GM23338 (cell line): ENCODE measurements around the gene ABCC1. TPM values are rescaled to one million over a fixed set of nuclear protein-coding genes. Genes with fewer than 3 reads are reported as not detected.

ENCODE experiments used
- ATAC-seq: fragments of 200-7000 bp; cut with Tn5 transposase; 3 replicates; pipeline ENCODE4 v1.9.1; 2020
- DNase-seq: peaks from one replicate; pipeline ENCODE4 v3.0.0-alpha.2; 2015; ENCODE audit warnings: low spot score
- H2AFZ ChIP-seq: fragments of 200-600 bp; sonication (generic); 2 replicates; pipeline ENCODE4 v1.8.0; 2016; ENCODE audit warnings: antibody characterized with exemption, mild to moderate bottlenecking, moderate library complexity
- H3F3A ChIP-seq: fragments of 200-600 bp; sonication (generic); replicated peaks from 2 replicates; pipeline ENCODE4 v1.8.0; 2017; ENCODE audit warnings: antibody characterized with exemption, mixed run types, low read depth
- H3K27ac ChIP-seq: fragments of 200-600 bp; sonication (generic); 2 replicates; pipeline ENCODE4 v1.6.1; 2016; ENCODE audit warnings: low read depth
- H3K27me3 ChIP-seq: fragments of 200-600 bp; sonication (generic); 2 replicates; pipeline ENCODE4 v1.8.0; 2016; ENCODE audit warnings: mild to moderate bottlenecking, mixed run types, moderate library complexity; ENCODE audit not compliant: insufficient read depth
- H3K36me3 ChIP-seq: fragments of 200-600 bp; sonication (generic); 2 replicates; pipeline ENCODE4 v1.8.0; 2016; ENCODE audit warnings: mild to moderate bottlenecking; ENCODE audit not compliant: insufficient read depth
- H3K4me1 ChIP-seq: fragments of 200-600 bp; sonication (generic); 2 replicates; pipeline ENCODE4 v1.8.0; 2016; ENCODE audit warnings: mild to moderate bottlenecking, moderate library complexity; ENCODE audit not compliant: insufficient read depth
- H3K4me2 ChIP-seq: fragments of 200-600 bp; sonication (generic); 2 replicates; pipeline ENCODE4 v1.7.1; 2017; ENCODE audit warnings: mixed run types
- H3K4me3 ChIP-seq: fragments of 200-600 bp; sonication (generic); 2 replicates; pipeline ENCODE4 v1.6.1; 2016; ENCODE audit warnings: mixed run types
- H3K79me2 ChIP-seq: fragments of 200-600 bp; sonication (generic); replicated peaks from 2 replicates; pipeline ENCODE4 v1.8.0; 2017; ENCODE audit warnings: mild to moderate bottlenecking; ENCODE audit not compliant: insufficient read depth
- H3K9me2 ChIP-seq: fragments of 200-600 bp; sonication (generic); 2 replicates; pipeline ENCODE4 v1.8.0; 2017; ENCODE audit not compliant: insufficient read depth
- H4K20me1 ChIP-seq: fragments of 200-600 bp; sonication (generic); replicated peaks from 2 replicates; pipeline ENCODE4 v1.8.0; 2017; ENCODE audit warnings: mild to moderate bottlenecking; ENCODE audit not compliant: insufficient read depth
- H3K27ac Mint-ChIP-seq: 2 replicates; pipeline ENCODE4 v1.8.0; 2020; ENCODE audit warnings: inconsistent platforms, mild to moderate bottlenecking, moderate library complexity, mixed read lengths
- H3K27me3 Mint-ChIP-seq: 3 replicates; pipeline ENCODE4 v1.8.0; 2022; ENCODE audit warnings: low read depth, mild to moderate bottlenecking, moderate library complexity, mixed read lengths, inconsistent platforms; ENCODE audit not compliant: insufficient read depth, poor library complexity
- H3K36me3 Mint-ChIP-seq: 3 replicates; pipeline ENCODE4 v1.8.0; 2021; ENCODE audit warnings: low read depth, mild to moderate bottlenecking, inconsistent platforms, moderate library complexity, mixed read lengths
- H3K4me1 Mint-ChIP-seq: 3 replicates; pipeline ENCODE4 v1.8.0; 2020; ENCODE audit warnings: mild to moderate bottlenecking, inconsistent platforms, mixed read lengths
- H3K4me3 Mint-ChIP-seq: 3 replicates; pipeline ENCODE4 v1.8.0; 2021; ENCODE audit warnings: moderate library complexity, mild to moderate bottlenecking, inconsistent platforms, mixed read lengths
- H3K9me3 Mint-ChIP-seq: 3 replicates; pipeline ENCODE4 v1.8.0; 2020; ENCODE audit warnings: moderate library complexity, mild to moderate bottlenecking, inconsistent platforms, mixed read lengths
- CREB1 ChIP-seq: fragments of 250-450 bp; sonication (Bioruptor Pico); IDR thresholded peaks from 2 replicates; pipeline ENCODE4 v1.5.0; 2020; ENCODE audit warnings: low read depth, mild to moderate bottlenecking, moderate library complexity
- EZH2 ChIP-seq: fragments of 200-600 bp; sonication (generic); IDR thresholded peaks from one replicate; pipeline ENCODE4 v1.8.0; 2017; ENCODE audit warnings: antibody characterized with exemption, mild to moderate bottlenecking, low read depth; ENCODE audit not compliant: unreplicated experiment
- EZH2phosphoT487 ChIP-seq: fragments of 200-600 bp; sonication (generic); IDR thresholded peaks from one replicate; pipeline ENCODE4 v1.8.1; 2018; ENCODE audit warnings: antibody characterized with exemption; ENCODE audit not compliant: unreplicated experiment
- JUNB ChIP-seq: IDR thresholded peaks from one replicate; pipeline ENCODE4 v1.6.1; 2016; ENCODE audit warnings: antibody characterized with exemption; ENCODE audit not compliant: unreplicated experiment
- NANOG ChIP-seq: IDR thresholded peaks from 2 replicates; pipeline ENCODE4 v1.6.1; 2016; ENCODE audit warnings: antibody characterized with exemption, borderline replicate concordance
- POLR2AphosphoS5 ChIP-seq: IDR thresholded peaks from 2 replicates; pipeline ENCODE4 v1.6.1; 2016; ENCODE audit warnings: antibody characterized with exemption, low read depth
- STAT1 ChIP-seq: IDR thresholded peaks from one replicate; pipeline ENCODE4 v1.6.1; 2016; ENCODE audit warnings: antibody characterized with exemption; ENCODE audit not compliant: unreplicated experiment
- ZNF331 ChIP-seq: fragments of 250-450 bp; sonication (Bioruptor Pico); IDR thresholded peaks from 2 replicates; pipeline ENCODE4 v1.5.0; 2020; ENCODE audit warnings: low read depth, mild to moderate bottlenecking, moderate library complexity
- polyA plus RNA-seq: library from polyadenylated mRNA; unstranded; fragments of >200 nt; fragmentation: Nextera tagmentation; extraction: Ambion mirVana; gene quantifications from 2 replicates; pipeline ENCODE4 v1.2.1, GENCODE V29; 2016
- total RNA-seq: library from RNA; depleted of rRNA; stranded (reverse); fragments of >200 nt; shearing (Covaris generic); gene quantifications from 2 replicates; pipeline ENCODE4 v1.2.3, GENCODE V29; 2014
- TF ChIP-seq, protein P1 (sequence below), 2 experiments: fragments of 200-600 bp in 1 of 2; sonication (generic) in 1 of 2; conservative IDR thresholded peaks; 2 replicates each; pipeline versions ENCODE4 v1.5.1 to v1.6.1; 2016 to 2017; ENCODE audit warnings: antibody characterized with exemption in 2 of 2, low read depth in 2 of 2, mild to moderate bottlenecking in 2 of 2, moderate library complexity in 1 of 2
- TF ChIP-seq, protein P2 (sequence below): IDR thresholded peaks from one replicate; pipeline ENCODE4 v1.6.1; 2018; ENCODE audit warnings: antibody characterized with exemption; ENCODE audit not compliant: unreplicated experiment
- TF ChIP-seq, protein P3 (sequence below): fragments of 250-450 bp; sonication (Bioruptor Pico); IDR thresholded peaks from 2 replicates; pipeline ENCODE4 v1.5.0; 2020; ENCODE audit warnings: mild to moderate bottlenecking, moderate library complexity

Gene ABCC1
- total and polyA plus RNA-seq, 2 experiments from 2014 or later, result 11.0 to 46.6 TPM

DNA sequence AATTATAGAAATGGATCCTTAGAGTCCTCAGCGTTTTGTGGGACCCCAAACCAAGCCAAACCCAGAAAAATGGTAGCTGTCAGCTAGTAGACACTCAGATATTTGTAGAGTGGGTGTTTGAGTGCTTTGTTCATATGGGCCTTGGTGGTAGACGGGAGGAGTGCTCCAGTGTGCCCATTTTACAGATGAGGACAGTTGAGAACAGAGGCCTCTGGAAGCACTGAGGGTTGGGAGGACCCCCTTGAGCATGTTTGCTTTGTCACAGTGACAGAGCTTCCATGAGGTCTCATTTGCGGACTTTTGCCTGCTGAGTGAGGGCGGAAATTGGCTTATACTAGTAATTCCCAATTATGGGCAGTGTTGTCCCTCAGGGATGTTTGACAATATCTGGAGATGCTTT lies 162.2 kb downstream of the ABCC1 start:
- TF ChIP-seq ZNF331 (CRISPR knock-in tag) (no peak), JUNB (no peak), EZH2phosphoT487 (no peak), EZH2 (no peak), CREB1 (CRISPR knock-in tag) (no peak), NANOG (no peak), POLR2AphosphoS5 (no peak), STAT1 (no peak)
- TF ChIP-seq, protein P1, sequence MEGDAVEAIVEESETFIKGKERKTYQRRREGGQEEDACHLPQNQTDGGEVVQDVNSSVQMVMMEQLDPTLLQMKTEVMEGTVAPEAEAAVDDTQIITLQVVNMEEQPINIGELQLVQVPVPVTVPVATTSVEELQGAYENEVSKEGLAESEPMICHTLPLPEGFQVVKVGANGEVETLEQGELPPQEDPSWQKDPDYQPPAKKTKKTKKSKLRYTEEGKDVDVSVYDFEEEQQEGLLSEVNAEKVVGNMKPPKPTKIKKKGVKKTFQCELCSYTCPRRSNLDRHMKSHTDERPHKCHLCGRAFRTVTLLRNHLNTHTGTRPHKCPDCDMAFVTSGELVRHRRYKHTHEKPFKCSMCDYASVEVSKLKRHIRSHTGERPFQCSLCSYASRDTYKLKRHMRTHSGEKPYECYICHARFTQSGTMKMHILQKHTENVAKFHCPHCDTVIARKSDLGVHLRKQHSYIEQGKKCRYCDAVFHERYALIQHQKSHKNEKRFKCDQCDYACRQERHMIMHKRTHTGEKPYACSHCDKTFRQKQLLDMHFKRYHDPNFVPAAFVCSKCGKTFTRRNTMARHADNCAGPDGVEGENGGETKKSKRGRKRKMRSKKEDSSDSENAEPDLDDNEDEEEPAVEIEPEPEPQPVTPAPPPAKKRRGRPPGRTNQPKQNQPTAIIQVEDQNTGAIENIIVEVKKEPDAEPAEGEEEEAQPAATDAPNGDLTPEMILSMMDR (conservative IDR thresholded peaks at IDR 0.05; ENCODE audit: low read depth in 2 of 2), result no peak
- TF ChIP-seq, protein P2, sequence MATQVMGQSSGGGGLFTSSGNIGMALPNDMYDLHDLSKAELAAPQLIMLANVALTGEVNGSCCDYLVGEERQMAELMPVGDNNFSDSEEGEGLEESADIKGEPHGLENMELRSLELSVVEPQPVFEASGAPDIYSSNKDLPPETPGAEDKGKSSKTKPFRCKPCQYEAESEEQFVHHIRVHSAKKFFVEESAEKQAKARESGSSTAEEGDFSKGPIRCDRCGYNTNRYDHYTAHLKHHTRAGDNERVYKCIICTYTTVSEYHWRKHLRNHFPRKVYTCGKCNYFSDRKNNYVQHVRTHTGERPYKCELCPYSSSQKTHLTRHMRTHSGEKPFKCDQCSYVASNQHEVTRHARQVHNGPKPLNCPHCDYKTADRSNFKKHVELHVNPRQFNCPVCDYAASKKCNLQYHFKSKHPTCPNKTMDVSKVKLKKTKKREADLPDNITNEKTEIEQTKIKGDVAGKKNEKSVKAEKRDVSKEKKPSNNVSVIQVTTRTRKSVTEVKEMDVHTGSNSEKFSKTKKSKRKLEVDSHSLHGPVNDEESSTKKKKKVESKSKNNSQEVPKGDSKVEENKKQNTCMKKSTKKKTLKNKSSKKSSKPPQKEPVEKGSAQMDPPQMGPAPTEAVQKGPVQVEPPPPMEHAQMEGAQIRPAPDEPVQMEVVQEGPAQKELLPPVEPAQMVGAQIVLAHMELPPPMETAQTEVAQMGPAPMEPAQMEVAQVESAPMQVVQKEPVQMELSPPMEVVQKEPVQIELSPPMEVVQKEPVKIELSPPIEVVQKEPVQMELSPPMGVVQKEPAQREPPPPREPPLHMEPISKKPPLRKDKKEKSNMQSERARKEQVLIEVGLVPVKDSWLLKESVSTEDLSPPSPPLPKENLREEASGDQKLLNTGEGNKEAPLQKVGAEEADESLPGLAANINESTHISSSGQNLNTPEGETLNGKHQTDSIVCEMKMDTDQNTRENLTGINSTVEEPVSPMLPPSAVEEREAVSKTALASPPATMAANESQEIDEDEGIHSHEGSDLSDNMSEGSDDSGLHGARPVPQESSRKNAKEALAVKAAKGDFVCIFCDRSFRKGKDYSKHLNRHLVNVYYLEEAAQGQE, result no peak
- Histone ChIP-seq H4K20me1 (peaks cover 3% of the 10 kb centered on the region; the same call in 1 of the 2 replicates), H3K79me2 (no peaks in the 10 kb centered on the region), H3K27ac (no peak overlapping the region), H3K27me3 (no peaks in the 10 kb centered on the region), H2AFZ (no peak overlapping the region), H3K4me3 (no peak overlapping the region), H3K36me3 (peaks cover 35% of the 10 kb centered on the region), H3K9me2 (no peaks in the 10 kb centered on the region), H3F3A (no peaks in the 10 kb centered on the region), H3K4me2 (no peak overlapping the region), H3K4me1 (no peaks in the 10 kb centered on the region; the same call in 1 of the 2 replicates)
- Mint-ChIP-seq H3K9me3 (no peaks in the 10 kb centered on the region), H3K4me3 (no peak overlapping the region), H3K27me3 (peaks cover 2% of the 10 kb centered on the region), H3K27ac (no peak overlapping the region), H3K4me1 (no peaks in the 10 kb centered on the region; the same call in 1 of the 3 replicates), H3K36me3 (peaks cover 82% of the 10 kb centered on the region)
- ATAC-seq (no peak), DNase-seq (no peak)

DNA sequence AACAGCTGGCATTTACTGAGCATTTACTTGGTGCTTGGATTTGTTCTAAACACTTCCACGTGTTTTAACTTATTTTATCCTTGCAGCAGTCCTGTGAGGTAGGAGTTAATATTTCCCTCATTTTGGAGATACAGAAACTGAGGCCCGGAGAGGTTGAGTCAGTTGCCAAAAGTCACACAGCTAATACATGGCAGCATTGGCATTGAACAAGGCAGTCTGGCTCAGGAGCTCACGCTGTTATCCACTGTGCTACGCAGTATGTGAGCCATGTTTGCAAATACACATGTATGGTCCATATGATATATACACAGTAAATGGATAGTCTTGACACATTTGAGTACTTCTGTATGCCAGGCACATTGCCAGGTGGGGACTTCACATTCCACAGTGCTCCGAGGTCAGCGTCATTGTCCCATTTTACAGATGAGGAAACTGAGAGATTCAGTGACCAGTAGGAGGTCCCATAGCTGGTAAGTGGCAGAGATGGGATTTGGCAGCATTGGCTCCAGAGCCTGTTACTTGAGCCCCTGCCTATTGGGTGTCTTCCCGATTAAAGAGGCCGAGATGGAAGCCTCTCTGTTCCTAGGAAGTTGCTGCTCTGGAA lies 163.1 kb downstream of the ABCC1 start:
- Histone ChIP-seq H3K4me2 (no peak overlapping the region), H3K27me3 (no peaks in the 10 kb centered on the region), H4K20me1 (peaks cover 3% of the 10 kb centered on the region; the same call in 1 of the 2 replicates), H3K4me3 (no peak overlapping the region), H3K27ac (no peak overlapping the region), H3K9me2 (no peaks in the 10 kb centered on the region), H3K4me1 (no peaks in the 10 kb centered on the region; the same call in 1 of the 2 replicates), H3F3A (no peaks in the 10 kb centered on the region), H3K79me2 (no peaks in the 10 kb centered on the region), H2AFZ (no peak overlapping the region), H3K36me3 (peaks cover 39% of the 10 kb centered on the region)
- Mint-ChIP-seq H3K4me3 (no peak overlapping the region), H3K4me1 (no peaks in the 10 kb centered on the region; the same call in 1 of the 3 replicates), H3K36me3 (peaks cover 85% of the 10 kb centered on the region), H3K27ac (no peak overlapping the region), H3K9me3 (no peaks in the 10 kb centered on the region), H3K27me3 (peaks cover 2% of the 10 kb centered on the region)
- DNase-seq (no peak), ATAC-seq (no peak)
- TF ChIP-seq EZH2 (no peak), JUNB (no peak)
- TF ChIP-seq, protein P3, sequence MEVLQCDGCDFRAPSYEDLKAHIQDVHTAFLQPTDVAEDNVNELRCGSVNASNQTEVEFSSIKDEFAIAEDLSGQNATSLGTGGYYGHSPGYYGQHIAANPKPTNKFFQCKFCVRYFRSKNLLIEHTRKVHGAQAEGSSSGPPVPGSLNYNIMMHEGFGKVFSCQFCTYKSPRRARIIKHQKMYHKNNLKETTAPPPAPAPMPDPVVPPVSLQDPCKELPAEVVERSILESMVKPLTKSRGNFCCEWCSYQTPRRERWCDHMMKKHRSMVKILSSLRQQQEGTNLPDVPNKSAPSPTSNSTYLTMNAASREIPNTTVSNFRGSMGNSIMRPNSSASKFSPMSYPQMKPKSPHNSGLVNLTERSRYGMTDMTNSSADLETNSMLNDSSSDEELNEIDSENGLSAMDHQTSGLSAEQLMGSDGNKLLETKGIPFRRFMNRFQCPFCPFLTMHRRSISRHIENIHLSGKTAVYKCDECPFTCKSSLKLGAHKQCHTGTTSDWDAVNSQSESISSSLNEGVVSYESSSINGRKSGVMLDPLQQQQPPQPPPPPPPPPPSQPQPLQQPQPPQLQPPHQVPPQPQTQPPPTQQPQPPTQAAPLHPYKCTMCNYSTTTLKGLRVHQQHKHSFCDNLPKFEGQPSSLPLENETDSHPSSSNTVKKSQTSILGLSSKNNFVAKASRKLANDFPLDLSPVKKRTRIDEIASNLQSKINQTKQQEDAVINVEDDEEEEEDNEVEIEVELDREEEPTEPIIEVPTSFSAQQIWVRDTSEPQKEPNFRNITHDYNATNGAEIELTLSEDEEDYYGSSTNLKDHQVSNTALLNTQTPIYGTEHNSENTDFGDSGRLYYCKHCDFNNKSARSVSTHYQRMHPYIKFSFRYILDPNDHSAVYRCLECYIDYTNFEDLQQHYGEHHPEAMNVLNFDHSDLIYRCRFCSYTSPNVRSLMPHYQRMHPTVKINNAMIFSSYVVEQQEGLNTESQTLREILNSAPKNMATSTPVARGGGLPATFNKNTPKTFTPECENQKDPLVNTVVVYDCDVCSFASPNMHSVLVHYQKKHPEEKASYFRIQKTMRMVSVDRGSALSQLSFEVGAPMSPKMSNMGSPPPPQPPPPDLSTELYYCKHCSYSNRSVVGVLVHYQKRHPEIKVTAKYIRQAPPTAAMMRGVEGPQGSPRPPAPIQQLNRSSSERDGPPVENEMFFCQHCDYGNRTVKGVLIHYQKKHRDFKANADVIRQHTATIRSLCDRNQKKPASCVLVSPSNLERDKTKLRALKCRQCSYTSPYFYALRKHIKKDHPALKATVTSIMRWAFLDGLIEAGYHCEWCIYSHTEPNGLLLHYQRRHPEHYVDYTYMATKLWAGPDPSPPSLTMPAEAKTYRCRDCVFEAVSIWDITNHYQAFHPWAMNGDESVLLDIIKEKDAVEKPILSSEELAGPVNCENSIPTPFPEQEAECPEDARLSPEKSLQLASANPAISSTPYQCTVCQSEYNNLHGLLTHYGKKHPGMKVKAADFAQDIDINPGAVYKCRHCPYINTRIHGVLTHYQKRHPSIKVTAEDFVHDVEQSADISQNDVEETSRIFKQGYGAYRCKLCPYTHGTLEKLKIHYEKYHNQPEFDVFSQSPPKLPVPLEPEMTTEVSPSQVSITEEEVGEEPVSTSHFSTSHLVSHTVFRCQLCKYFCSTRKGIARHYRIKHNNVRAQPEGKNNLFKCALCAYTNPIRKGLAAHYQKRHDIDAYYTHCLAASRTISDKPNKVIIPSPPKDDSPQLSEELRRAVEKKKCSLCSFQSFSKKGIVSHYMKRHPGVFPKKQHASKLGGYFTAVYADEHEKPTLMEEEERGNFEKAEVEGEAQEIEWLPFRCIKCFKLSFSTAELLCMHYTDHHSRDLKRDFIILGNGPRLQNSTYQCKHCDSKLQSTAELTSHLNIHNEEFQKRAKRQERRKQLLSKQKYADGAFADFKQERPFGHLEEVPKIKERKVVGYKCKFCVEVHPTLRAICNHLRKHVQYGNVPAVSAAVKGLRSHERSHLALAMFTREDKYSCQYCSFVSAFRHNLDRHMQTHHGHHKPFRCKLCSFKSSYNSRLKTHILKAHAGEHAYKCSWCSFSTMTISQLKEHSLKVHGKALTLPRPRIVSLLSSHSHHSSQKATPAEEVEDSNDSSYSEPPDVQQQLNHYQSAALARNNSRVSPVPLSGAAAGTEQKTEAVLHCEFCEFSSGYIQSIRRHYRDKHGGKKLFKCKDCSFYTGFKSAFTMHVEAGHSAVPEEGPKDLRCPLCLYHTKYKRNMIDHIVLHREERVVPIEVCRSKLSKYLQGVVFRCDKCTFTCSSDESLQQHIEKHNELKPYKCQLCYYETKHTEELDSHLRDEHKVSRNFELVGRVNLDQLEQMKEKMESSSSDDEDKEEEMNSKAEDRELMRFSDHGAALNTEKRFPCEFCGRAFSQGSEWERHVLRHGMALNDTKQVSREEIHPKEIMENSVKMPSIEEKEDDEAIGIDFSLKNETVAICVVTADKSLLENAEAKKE, result no peak
